Astrocyte of the spinal cord (primary cell): ENCODE measurements around the gene CACNA1F.

Experiments
- DNase-seq: peaks from one replicate; pipeline ENCODE4 v3.0.0; 2011; ENCODE audit warnings: low read depth, low spot score
- H3K4me3 ChIP-seq: 2 replicates; pipeline ENCODE4 v1.5.1; 2011; ENCODE audit warnings: low read depth, mild to moderate bottlenecking, low read length, moderate library complexity
- CTCF ChIP-seq: IDR thresholded peaks from 2 replicates; pipeline ENCODE4 v1.5.1; 2012; ENCODE audit warnings: low read depth, mild to moderate bottlenecking, low read length, inconsistent platforms
- in situ Hi-C: cut with HindIII; loops from 2 replicates; pipeline ENCODE4 v1.10.0; 2017; ENCODE audit warnings: low sequenced_read_pairs

CACNA1F gene

DNA sequence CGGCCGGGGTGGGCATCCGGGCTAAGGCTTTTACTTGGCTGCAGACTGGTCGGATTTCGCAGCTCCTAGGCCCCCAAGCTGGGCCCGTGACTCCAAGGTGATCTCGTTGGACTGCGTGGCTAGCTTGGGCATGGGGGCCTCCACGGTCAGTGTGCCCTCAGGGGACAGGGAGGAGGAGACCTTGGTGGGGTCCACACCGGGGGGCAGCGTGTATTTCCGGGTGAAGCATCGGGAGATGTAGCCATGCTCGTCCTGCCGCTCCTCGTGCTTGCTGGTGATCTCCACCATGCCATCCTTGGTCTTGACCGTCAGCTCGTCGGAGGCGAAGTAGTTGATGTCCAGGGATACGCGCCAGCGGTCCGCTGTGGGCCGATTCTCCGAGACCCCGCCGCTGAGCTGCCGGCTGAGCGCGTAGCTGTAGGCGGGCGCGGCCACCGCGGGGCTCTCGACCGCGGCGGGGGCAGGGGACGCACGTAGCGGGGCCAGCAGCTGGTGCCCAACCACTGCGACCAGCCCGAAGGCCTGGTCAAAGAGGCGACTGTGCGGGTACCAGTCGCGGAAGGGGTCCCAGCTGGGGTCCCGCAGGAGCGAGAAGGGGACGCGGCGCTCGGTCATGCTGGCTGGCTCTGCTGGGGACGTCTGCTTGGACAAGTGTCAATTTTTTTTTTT lies 881 bp upstream of the CACNA1F start:
- TF ChIP-seq CTCF: no peak
- H3K4me3 ChIP-seq: no peak overlapping the region
- DNase-seq: no peak
- in situ Hi-C loops: no loop called here

- in situ Hi-C loops: no loop called here
- no peak for TF ChIP-seq CTCF
- DNase-seq: no peak
- no peak overlapping the region for H3K4me3 ChIP-seq
These were observed 615 bp downstream of the CACNA1F start for GRCh38 chrX:49232525-49232924.

DNA sequence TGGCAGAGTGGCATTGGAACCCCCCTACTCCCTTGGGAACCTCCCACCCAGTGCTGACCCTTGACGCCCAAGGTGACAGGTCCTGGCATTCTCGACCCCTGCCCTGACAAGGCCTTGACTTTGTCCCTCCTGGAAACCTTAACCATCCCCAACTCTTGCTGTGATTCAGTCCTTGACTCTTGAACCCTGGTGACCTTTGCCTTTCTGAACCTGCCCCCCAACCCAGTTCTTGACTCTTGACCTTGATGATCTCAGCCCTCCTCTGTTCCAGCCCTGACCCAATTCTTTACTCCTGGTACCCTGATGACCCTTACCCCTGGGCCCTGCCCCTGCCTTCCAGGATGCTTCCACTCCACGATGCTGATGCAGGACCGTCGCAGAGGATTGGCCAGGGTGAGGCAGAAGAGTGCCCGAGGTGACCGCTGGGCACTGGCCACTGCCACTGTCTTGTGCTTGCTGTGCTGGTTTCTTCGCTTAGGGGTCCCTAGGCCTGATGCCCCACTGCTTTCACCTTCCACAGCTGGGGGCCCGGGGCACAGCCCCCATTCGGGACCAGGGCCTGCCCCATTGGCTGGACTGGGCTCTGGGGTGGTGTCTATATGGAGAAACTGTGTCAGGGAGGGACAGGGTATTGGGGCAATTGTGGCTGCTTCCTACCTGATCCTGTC lies 1.7 kb downstream of the CACNA1F start:
- H3K4me3 ChIP-seq: no peak overlapping the region
- in situ Hi-C loops: no loop called here
- DNase-seq: no peak
- no peak for TF ChIP-seq CTCF

DNA sequence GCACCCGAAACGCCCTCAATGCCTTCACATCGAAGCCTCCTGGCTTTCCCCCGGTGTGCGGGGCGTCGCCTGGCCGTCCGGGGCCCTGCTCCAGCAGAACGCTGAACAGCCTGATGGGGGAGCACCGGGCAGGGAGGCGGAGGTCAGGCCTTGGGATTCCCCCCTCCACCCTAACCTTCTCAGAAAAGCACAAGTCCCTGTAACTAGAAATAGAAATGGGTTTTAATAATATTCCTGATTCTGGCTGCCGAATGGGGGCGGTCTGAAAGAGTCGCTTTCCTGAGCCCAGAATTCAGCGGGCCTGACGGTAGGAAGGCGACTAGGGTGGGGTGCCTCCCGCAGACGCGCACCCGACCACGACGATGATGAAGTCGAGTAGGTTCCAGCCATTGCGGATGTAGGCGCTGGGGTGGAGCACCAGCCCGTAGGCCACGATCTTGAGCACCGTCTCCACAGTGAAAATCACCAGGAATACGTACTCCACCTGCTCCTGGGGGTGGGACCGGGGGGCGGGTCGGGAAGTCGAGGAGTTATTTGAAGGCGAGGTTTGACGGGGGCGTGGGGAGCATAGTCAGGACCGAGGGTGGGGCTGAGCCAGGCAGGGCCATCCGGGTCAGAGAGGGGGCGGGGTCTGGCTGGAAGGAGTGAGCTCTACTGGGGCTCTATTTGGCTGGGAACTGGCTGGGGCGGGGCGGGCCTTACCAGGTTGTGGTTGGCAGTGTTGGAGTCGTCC lies 2.5 kb downstream of the CACNA1F start:
- in situ Hi-C loops: no loop called here
- TF ChIP-seq CTCF: peak; percentile 13
- DNase-seq: no peak
- peak overlapping the region; percentile 3 for H3K4me3 ChIP-seq

DNA sequence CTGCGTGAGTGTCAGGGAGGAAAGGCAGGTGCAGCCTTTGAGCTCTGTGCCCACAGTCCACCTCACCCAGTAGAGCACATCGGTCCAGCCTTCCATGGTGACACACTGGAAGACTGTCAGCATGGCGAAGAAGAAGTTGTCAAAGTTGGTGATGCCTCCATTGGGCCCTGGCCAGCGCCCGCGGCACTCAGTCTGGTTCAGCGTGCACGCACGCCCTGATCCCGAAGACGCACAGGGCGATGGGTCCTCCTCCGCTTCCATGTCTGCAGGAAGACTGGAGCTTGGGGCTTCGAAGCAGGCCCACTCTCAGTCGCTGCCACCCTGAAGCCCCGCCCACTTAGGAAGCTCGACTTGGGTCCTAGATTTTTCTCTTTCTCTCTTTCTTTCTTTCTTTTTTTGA lies 5.0 kb downstream of the CACNA1F start:
- no peak for TF ChIP-seq CTCF
- no peak overlapping the region for H3K4me3 ChIP-seq
- no peak for DNase-seq
- in situ Hi-C loops: no loop called here

GRCh38 chrX:49227726-49228125 lies 5.4 kb downstream of the CACNA1F start:
- in situ Hi-C loops: no loop called here
- DNase-seq: no peak
- no peak for TF ChIP-seq CTCF
- H3K4me3 ChIP-seq: no peak overlapping the region
